SK-N-MC (cell line): ENCODE data around the gene DCTN2.

Source experiments
- DNase-seq: peaks from one replicate; pipeline ENCODE4 v3.0.0-alpha.2; 2011; ENCODE audit warnings: low read depth, low spot score
- H3K27ac ChIP-seq: fragments of 200-600 bp; sonication (generic); 2 replicates; pipeline ENCODE4 v1.5.1; 2016; ENCODE audit warnings: mixed run types
- H3K36me3 ChIP-seq: fragments of 200-600 bp; sonication (generic); 2 replicates; pipeline ENCODE4 v1.6.1; 2017; ENCODE audit warnings: antibody characterized with exemption, low read length, mixed read lengths; ENCODE audit not compliant: insufficient read depth
- H3K4me3 ChIP-seq: fragments of 200-600 bp; sonication (generic); 2 replicates; pipeline ENCODE4 v1.5.1; 2016
- H3K9ac ChIP-seq: fragments of 200-600 bp; sonication (generic); 2 replicates; pipeline ENCODE4 v1.8.0; 2017; ENCODE audit warnings: mixed run types, mixed read lengths; ENCODE audit not compliant: insufficient read length
- H3K9me3 ChIP-seq: fragments of 200-600 bp; sonication (generic); 2 replicates; pipeline ENCODE4 v1.6.1; 2017; ENCODE audit warnings: low read depth, mild to moderate bottlenecking, antibody characterized with exemption, low read length, moderate library complexity, mixed read lengths
- EZH2 ChIP-seq: fragments of 200-600 bp; sonication (generic); IDR thresholded peaks from one replicate; pipeline ENCODE4 v1.6.1; 2017; ENCODE audit warnings: antibody characterized with exemption
- FOXP2 ChIP-seq: optimal IDR thresholded peaks from 2 replicates; pipeline ENCODE3; 2011; ENCODE audit warnings: mild to moderate bottlenecking, moderate library complexity; ENCODE audit not compliant: insufficient read depth; ENCODE audit errors: extremely low read length, control extremely low read depth
- POLR2AphosphoS5 ChIP-seq: IDR thresholded peaks from 2 replicates; pipeline ENCODE4 v1.6.1; 2012; ENCODE audit warnings: mild to moderate bottlenecking, low read depth, low read length, borderline replicate concordance

Gene DCTN2

GRCh38 chr12:57548488-57548887 lies 1.5 kb upstream of the DCTN2 start:
- Histone ChIP-seq H3K36me3 (peaks cover 7% of the 10 kb centered on the region; the same call in 1 of the 2 replicates), H3K4me3 (no peak overlapping the region), H3K27ac (no peak overlapping the region), H3K9me3 (no peaks in the 10 kb centered on the region), H3K9ac (no peak overlapping the region)
- DNase-seq = no peak
- no peak for TF ChIP-seq EZH2
- no peak for TF ChIP-seq POLR2AphosphoS5
- TF ChIP-seq FOXP2 = no peak

- H3K27ac ChIP-seq = no peak overlapping the region
- H3K9ac ChIP-seq = no peak overlapping the region
- no peaks in the 10 kb centered on the region for H3K9me3 ChIP-seq
- peaks cover 7% of the 10 kb centered on the region for H3K36me3 ChIP-seq
- H3K4me3 ChIP-seq = no peak overlapping the region
- DNase-seq = no peak
- no peak for TF ChIP-seq FOXP2
- TF ChIP-seq EZH2 = no peak
- TF ChIP-seq POLR2AphosphoS5 = no peak
Observed at GRCh38 chr12:57548013-57548315, 972 bp upstream of the DCTN2 start.

DNA sequence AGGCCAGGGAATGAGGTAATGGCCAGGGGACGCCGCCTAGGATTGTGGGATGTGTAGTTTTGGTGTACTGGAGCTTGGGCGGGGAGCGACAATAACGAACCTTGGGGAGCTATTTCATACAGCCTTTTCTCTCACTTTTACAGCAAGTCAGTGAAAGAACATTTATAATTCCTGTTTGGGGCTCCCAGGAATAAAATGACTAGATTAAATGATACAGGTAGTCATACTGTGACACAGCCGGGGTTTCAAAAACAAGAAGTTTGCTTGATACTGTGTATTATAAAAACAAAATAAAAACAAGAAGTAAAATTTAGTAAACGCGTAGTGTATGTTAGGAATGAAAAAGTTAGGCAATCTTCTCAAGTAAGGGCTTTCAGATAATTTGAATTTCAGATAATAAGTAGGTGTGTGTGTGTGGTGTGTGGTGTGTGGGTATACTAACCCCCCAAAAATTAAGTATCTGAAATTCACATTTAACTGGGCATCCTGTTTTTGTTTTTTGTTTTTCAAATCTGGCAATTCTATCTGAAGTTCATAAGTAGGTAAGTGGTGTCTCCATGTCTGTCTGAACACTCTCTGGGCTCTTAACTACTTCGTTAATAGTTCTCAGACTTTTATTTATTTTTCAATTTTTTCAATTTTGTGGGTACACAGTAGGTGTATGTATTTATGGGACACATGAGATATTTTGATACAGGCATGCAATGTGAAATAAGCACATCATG lies 458 bp upstream of the DCTN2 start:
- TF ChIP-seq EZH2 = no peak
- TF ChIP-seq POLR2AphosphoS5 = no peak
- Histone ChIP-seq H3K36me3 (peaks cover 8% of the 10 kb centered on the region), H3K4me3 (peak overlapping the region; percentile 78), H3K9me3 (no peaks in the 10 kb centered on the region), H3K9ac (peak overlapping the region; percentile 85), H3K27ac (no peak overlapping the region)
- DNase-seq = no peak

DNA sequence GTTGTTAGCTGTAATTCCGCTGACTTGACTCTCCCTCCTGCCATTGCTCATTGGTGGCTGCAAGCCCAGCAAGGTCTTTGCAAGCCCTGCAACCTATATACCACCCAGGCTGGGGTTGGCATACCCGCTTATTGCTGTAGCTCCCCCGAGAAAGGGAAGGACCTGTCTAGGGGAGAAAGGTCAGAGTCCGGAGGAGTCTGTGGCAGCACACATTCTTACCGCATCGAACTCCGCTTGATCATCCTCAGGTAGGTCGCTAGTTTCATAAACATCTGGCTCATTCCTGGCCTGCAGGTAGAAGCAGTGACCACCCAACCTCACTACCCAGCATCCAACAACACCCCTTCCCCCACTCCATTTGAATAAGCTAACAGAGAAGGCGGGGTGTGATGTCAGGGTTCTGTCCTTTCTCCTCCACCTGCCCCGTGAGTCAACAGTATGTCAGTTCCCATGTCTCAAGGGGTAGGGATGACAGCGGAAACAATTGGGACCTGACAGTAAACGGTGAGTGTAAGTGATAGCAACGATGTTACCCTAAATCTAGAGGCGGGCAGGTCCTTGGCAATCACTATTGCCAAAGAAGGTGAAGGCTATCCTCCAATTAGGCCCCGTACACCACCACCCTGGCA lies 1.1 kb downstream of the DCTN2 start:
- Histone ChIP-seq H3K4me3 (peak overlapping the region; percentile 78), H3K27ac (no peak overlapping the region)

GRCh38 chr12:57543581-57543980 lies 3.4 kb downstream of the DCTN2 start:
- no peak for DNase-seq
- Histone ChIP-seq H3K27ac (no peak overlapping the region), H3K9me3 (no peaks in the 10 kb centered on the region), H3K9ac (no peak overlapping the region), H3K36me3 (peaks cover 32% of the 10 kb centered on the region), H3K4me3 (no peak overlapping the region)
- TF ChIP-seq EZH2 (no peak), FOXP2 (no peak), POLR2AphosphoS5 (no peak)

More for the DNA sequence above, 1.1 kb downstream of the DCTN2 start:
- Histone ChIP-seq H3K9ac (peak overlapping the region; percentile 94), H3K36me3 (peaks cover 22% of the 10 kb centered on the region), H3K9me3 (no peaks in the 10 kb centered on the region)
- TF ChIP-seq POLR2AphosphoS5 (no peak), EZH2 (no peak), FOXP2 (no peak)
- DNase-seq = no peak

- H3K27ac ChIP-seq = no peak overlapping the region
- H3K36me3 ChIP-seq = peaks cover 35% of the 10 kb centered on the region
- no peaks in the 10 kb centered on the region for H3K9me3 ChIP-seq
- no peak overlapping the region for H3K9ac ChIP-seq
- TF ChIP-seq POLR2AphosphoS5 (no peak), EZH2 (no peak), FOXP2 (no peak)
- DNase-seq = no peak
- no peak overlapping the region for H3K4me3 ChIP-seq
Observed at GRCh38 chr12:57541717-57542116, 5.3 kb downstream of the DCTN2 start.

- peaks cover 35% of the 10 kb centered on the region for H3K36me3 ChIP-seq
Observed at GRCh38 chr12:57541001-57541400, 6.0 kb downstream of the DCTN2 start.

DNA sequence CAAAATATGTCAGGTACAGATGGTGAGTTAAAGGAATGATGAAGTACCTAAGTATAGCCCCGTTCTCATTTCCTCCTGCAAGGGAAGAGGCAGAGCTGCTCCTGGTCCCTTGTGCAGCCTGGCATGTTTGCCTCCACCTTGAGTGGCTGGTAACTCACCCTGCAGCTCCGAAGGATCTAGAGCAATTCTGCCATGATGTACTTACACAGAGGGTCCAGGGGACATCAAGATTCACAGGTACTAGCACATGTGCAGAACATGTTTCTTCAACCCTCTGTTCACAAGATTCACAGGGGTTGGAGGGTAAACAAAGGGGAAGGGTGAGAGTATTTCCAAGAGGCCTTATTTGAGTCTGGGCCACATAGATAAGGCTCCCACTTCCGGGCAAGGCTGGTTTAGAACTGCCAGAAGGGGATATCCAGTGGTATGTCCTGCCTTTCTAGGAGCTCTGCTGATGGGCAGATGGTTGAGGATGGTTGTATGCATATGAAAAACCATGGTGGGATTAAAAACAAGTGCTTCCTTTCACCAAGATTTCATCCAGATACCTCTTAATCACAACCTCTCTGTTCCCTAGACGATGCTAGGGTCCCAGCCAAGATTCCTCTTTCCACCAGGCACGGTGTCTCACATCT lies 7.7 kb downstream of the DCTN2 start:
- no peak for TF ChIP-seq FOXP2
- TF ChIP-seq EZH2 = no peak
- TF ChIP-seq POLR2AphosphoS5 = no peak
- H3K9ac ChIP-seq = no peak overlapping the region
- no peak overlapping the region for H3K4me3 ChIP-seq
- peaks cover 42% of the 10 kb centered on the region; the same call in 1 of the 2 replicates for H3K36me3 ChIP-seq
- no peak overlapping the region for H3K27ac ChIP-seq
- DNase-seq = no peak
- H3K9me3 ChIP-seq = no peaks in the 10 kb centered on the region

More at GRCh38 chr12:57541001-57541400, 6.0 kb downstream of the DCTN2 start:
- Histone ChIP-seq H3K9me3 (no peaks in the 10 kb centered on the region), H3K27ac (no peak overlapping the region), H3K4me3 (no peak overlapping the region), H3K9ac (no peak overlapping the region)
- no peak for TF ChIP-seq POLR2AphosphoS5
- TF ChIP-seq EZH2 = no peak
- no peak for TF ChIP-seq FOXP2
- DNase-seq = no peak

DNA sequence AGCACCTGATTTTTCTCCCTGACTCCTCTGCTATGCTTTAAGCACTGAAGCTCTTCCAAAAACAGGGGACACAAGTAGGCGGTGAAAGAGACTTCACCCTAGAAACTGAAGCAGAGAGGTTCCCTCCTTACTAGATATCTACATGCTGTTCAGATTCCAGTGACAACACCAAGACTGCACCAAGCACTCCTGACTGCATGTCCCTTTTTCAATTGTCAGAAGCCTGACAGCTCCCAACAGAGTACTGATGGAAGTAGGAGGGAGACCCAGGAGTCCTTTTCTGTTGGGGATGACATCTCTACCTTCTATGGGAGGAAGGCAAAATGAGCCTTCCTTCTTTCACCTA lies 10.4 kb downstream of the DCTN2 start:
- Histone ChIP-seq H3K36me3 (peaks cover 55% of the 10 kb centered on the region), H3K9ac (no peak overlapping the region), H3K9me3 (no peaks in the 10 kb centered on the region), H3K27ac (no peak overlapping the region), H3K4me3 (no peak overlapping the region)
- TF ChIP-seq FOXP2 (no peak), EZH2 (no peak), POLR2AphosphoS5 (no peak)
- no peak for DNase-seq
